Measurements from ENCODE around the gene WWOX. TPM values are rescaled to one million over a fixed set of nuclear protein-coding genes. Genes with fewer than 3 reads are reported as not detected.

WWOX gene
- total and polyA plus RNA-seq, 2 of the 13 experiments (the other 11 are each of a cell fraction or from before 2014, with no cell fraction given): 9.1 to 37.4 TPM

DNA sequence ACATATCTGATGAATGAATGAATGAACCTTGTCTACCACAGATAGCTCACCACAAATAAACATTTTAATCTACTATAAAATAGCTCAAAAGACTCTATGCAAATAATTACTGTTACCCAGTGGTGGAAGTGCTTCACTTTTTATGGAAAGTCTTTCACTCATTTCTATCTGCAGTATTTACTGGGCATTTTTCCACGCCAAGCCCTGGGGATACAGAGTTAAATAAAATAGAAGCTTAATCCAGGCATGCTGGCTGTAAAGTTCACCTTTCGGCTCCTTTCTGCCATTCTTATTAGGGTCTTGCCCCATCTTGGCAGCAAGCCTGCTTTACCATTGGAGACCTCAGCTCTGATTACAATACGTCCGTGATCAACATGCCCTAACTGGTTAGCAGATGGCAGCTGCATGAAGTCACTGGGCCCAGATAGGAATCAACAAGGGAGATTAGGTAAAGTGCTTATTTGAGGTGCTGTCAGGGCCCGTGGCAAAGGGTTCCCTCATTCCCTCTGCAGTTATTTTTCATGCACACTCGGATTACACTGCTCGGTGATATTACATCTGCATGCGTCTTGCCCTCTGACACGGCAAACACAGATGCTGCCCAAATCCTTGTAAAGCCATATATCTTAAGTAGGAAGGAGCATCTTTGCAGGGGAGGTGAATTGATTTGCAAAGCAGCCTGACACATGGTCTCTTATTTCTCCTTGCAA is 648.9 kb downstream of the WWOX start (continued):
- TF ChIP-seq NKX3-1 (CRISPR knock-in tag; IDR thresholded peaks at IDR 0.05) (no peak), SYNCRIP (IDR thresholded peaks at IDR 0.05; ENCODE audit: insufficient read depth, low read depth, low read length) (no peak), IKZF1 (IDR thresholded peaks at IDR 0.05) (no peak), ZNF180 (CRISPR knock-in tag; IDR thresholded peaks at IDR 0.05; ENCODE audit: borderline replicate concordance, low read depth) (no peak)
- TF ChIP-seq, protein P1, sequence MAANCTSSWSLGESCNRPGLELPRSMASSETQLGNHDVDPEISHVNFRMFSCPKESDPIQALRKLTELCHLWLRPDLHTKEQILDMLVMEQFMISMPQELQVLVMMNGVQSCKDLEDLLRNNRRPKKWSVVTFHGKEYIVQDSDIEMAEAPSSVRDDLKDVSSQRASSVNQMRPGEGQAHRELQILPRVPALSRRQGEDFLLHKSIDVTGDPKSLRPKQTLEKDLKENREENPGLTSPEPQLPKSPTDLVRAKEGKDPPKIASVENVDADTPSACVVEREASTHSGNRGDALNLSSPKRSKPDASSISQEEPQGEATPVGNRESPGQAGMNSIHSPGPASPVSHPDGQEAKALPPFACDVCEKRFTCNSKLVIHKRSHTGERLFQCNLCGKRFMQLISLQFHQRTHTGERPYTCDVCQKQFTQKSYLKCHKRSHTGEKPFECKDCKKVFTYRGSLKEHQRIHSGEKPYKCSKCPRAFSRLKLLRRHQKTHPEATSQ (CRISPR knock-in tag; IDR thresholded peaks at IDR 0.05; ENCODE audit: borderline replicate concordance): no peak

GRCh38 chr16:78749745-78750268 is 650.4 kb downstream of the WWOX start:
- Histone ChIP-seq H3K36me3 (replicated peaks in 1 of 2; ENCODE audit: control insufficient read depth in 1 of 2, insufficient read depth in 2 of 2, low read length in 2 of 2) (no peaks in the 10 kb centered on the region), H3K27me3 (ENCODE audit: control insufficient read depth in 1 of 2, insufficient read depth in 2 of 2, low read length in 2 of 2) (no peaks in the 10 kb centered on the region), H4K20me1 (ENCODE audit: insufficient read depth, low read length) (no peaks in the 10 kb centered on the region), H2AFZ (ENCODE audit: low read length) (no peak overlapping the region), H3K4me1 (ENCODE audit: insufficient read depth, low read length) (no peaks in the 10 kb centered on the region), H3K9me3 (ENCODE audit: low read length) (no peaks in the 10 kb centered on the region), H3K27ac (ENCODE audit: extremely low read length, insufficient read depth, low read length) (no peak overlapping the region), H3K4me2 (ENCODE audit: low read depth, low read length) (no peak overlapping the region), H3K4me3 (replicated peaks in 1 of 3; ENCODE audit: insufficient read depth in 1 of 3, low read depth in 2 of 3, low read length in 3 of 3) (no peak overlapping the region), H3K9ac (ENCODE audit: insufficient read depth, low read depth, low read length) (no peak overlapping the region), H3K79me2 (ENCODE audit: insufficient read depth, low read length) (no peaks in the 10 kb centered on the region)
- ChIA-PET POLR2A (no interaction called here), CTCF (ENCODE audit: low intra/inter-chr PET ratio, low total read pairs) (no interaction called here)
- in situ Hi-C loops (cut with HindIII; ENCODE audit: extremely low pct_ligation_motif_present, low pct_unique_long_range_greater_than_20kb): loop anchor here (25.0 kb wide), 1 partner anchor 638 kb away; no protein-coding TSS in a partner anchor
- WGBS (ENCODE audit: low lambda C conversion rate): 90% methylated on average over 4 of the region's 4 CpGs
- BruUV-seq (replicated peaks): no TSS peak
- intact Hi-C loops (cut with micrococcal nuclease; ENCODE audit: unreplicated experiment): no loop called here
- ATAC-seq (no peak), FAIRE-seq (no peak), DNase-seq (ENCODE audit: low spot score) (no peak)
- TF ChIP-seq, protein P2, sequence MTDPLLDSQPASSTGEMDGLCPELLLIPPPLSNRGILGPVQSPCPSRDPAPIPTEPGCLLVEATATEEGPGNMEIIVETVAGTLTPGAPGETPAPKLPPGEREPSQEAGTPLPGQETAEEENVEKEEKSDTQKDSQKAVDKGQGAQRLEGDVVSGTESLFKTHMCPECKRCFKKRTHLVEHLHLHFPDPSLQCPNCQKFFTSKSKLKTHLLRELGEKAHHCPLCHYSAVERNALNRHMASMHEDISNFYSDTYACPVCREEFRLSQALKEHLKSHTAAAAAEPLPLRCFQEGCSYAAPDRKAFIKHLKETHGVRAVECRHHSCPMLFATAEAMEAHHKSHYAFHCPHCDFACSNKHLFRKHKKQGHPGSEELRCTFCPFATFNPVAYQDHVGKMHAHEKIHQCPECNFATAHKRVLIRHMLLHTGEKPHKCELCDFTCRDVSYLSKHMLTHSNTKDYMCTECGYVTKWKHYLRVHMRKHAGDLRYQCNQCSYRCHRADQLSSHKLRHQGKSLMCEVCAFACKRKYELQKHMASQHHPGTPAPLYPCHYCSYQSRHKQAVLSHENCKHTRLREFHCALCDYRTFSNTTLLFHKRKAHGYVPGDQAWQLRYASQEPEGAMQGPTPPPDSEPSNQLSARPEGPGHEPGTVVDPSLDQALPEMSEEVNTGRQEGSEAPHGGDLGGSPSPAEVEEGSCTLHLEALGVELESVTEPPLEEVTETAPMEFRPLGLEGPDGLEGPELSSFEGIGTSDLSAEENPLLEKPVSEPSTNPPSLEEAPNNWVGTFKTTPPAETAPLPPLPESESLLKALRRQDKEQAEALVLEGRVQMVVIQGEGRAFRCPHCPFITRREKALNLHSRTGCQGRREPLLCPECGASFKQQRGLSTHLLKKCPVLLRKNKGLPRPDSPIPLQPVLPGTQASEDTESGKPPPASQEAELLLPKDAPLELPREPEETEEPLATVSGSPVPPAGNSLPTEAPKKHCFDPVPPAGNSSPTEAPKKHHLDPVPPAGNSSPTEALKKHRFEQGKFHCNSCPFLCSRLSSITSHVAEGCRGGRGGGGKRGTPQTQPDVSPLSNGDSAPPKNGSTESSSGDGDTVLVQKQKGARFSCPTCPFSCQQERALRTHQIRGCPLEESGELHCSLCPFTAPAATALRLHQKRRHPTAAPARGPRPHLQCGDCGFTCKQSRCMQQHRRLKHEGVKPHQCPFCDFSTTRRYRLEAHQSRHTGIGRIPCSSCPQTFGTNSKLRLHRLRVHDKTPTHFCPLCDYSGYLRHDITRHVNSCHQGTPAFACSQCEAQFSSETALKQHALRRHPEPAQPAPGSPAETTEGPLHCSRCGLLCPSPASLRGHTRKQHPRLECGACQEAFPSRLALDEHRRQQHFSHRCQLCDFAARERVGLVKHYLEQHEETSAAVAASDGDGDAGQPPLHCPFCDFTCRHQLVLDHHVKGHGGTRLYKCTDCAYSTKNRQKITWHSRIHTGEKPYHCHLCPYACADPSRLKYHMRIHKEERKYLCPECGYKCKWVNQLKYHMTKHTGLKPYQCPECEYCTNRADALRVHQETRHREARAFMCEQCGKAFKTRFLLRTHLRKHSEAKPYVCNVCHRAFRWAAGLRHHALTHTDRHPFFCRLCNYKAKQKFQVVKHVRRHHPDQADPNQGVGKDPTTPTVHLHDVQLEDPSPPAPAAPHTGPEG (CRISPR knock-in tag; IDR thresholded peaks at IDR 0.05): no peak
- no peak for TF ChIP-seq MAFK (conservative IDR thresholded peaks at IDR 0.05 in 1 of 2, IDR thresholded peaks at IDR 0.05 in 1 of 2; ENCODE audit: low read length in 2 of 2)
- no peak for TF ChIP-seq PAX8 (CRISPR knock-in tag; IDR thresholded peaks at IDR 0.05; ENCODE audit: borderline replicate concordance)
- no peak for TF ChIP-seq SP4 (CRISPR knock-in tag; IDR thresholded peaks at IDR 0.05)
- TF ChIP-seq ZNF275 (CRISPR knock-in tag; IDR thresholded peaks at IDR 0.05; ENCODE audit: borderline replicate concordance): no peak
- TF ChIP-seq FIP1L1 (IDR thresholded peaks at IDR 0.05; ENCODE audit: borderline replicate concordance, insufficient read depth, low read depth, low read length): no peak
- no peak for TF ChIP-seq ZNF883 (CRISPR knock-in tag; IDR thresholded peaks at IDR 0.05; ENCODE audit: not compliant biosample characterization)
- TF ChIP-seq RCOR2 (CRISPR knock-in tag; IDR thresholded peaks at IDR 0.05): no peak
- no peak for TF ChIP-seq NR2F2 (IDR thresholded peaks at IDR 0.05; ENCODE audit: borderline replicate concordance, low read depth)
